AG10803 (cell line): ENCODE results near the gene PRSS16.
"Not testable (repeated sequence)": the region's sequence is repeated elsewhere in the genome, so short reads cannot be mapped to it uniquely, and the experiment has no call there.

Source experiments
- DNase-seq: peaks from one replicate; pipeline ENCODE4 v3.0.0; 2010; ENCODE audit warnings: low read depth
- H3K4me3 ChIP-seq: 2 replicates; pipeline ENCODE4 v1.5.1; 2011; ENCODE audit warnings: mild to moderate bottlenecking, low read length, control low read depth
- CTCF ChIP-seq: conservative IDR thresholded peaks from 2 replicates; pipeline ENCODE4 v1.5.1; 2011; ENCODE audit warnings: mild to moderate bottlenecking, low read length, control low read depth, inconsistent platforms

Gene PRSS16

GRCh38 chr6:27260836-27261375 is 13.4 kb downstream of the PRSS16 start:
- no peak overlapping the region; the same call in 1 of the 2 replicates for H3K4me3 ChIP-seq
- no peak for TF ChIP-seq CTCF
- DNase-seq: no peak

- no peak for TF ChIP-seq CTCF
- no peak overlapping the region for H3K4me3 ChIP-seq
- no peak for DNase-seq
Observed at GRCh38 chr6:27263886-27264285, 16.4 kb downstream of the PRSS16 start.

GRCh38 chr6:27267003-27267402 is 19.5 kb downstream of the PRSS16 start:
- H3K4me3 ChIP-seq, DNase-seq: not testable (repeated sequence)

- DNase-seq: no peak
- no peak overlapping the region for H3K4me3 ChIP-seq
- no peak for TF ChIP-seq CTCF
Observed at GRCh38 chr6:27267857-27268434, 20.4 kb downstream of the PRSS16 start.

DNA sequence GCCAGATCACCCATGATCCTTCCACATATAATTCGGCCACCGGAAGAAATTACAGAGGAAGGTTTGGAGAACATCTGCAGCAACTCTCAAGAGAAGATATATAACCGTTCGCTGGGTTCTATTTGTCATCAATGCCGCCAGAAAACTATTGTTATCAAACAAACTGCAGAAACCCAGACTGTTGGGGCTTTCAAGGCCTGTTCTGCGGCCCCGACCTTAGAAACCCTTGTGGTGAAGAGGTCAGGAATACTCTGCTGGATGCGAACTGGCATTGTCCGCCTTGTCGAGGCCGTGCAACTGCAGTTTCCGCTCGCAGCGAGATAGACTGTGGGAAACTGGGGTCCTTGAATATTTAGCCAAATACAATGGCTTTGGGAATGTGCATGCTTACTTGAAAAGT is 21.3 kb downstream of the PRSS16 start:
- H3K4me3 ChIP-seq: no peak overlapping the region
- no peak for TF ChIP-seq CTCF
- DNase-seq: no peak

- DNase-seq: no peak
- no peak overlapping the region for H3K4me3 ChIP-seq
- no peak for TF ChIP-seq CTCF
Observed at GRCh38 chr6:27273783-27274182, 26.3 kb downstream of the PRSS16 start.

DNA sequence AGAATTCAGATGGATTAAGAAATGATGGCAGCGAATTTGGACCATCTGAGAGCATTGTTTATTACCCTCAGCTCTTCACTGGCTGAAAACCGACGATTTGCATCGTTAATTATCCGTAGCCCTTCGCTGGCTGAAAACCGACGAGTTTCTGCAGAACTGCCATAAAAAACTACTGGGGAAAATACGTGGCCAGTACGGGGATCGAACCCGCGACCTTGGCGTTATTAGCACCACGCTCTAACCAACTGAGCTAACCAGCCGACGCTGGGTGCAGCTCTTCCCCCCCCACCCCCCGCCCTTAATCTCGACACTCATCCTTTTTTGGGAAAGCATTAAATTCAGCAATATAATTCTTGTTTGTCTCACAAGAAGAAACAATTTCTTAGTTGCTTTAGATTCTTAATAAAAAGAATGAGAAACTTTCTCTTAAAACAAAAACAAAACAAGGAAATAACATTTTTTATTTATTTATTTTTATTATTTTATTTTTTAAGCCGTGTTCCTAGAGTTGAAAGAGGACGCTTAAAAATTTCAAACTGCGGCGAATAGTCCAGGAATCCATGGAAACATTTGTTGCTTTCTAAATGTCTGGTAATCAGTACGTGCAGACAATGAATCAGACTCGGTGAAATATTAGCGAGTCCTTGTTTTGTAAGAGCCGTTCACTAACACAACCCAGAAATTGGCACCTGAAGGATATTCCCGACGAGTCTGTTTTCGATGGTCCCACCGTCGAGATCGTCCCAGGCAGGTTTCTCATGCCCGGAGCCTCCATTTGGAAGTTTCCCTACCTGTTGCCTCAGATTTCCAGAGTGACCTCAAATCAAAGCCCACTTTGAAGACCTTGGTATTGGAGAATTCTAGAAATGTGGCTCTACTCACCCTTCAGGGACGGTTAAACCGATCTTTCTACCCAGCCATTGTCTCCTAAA is 27.8 kb downstream of the PRSS16 start:
- no peak overlapping the region for H3K4me3 ChIP-seq
- no peak for TF ChIP-seq CTCF
- no peak for DNase-seq
